Aorta (tissue), 5 donors: ENCODE results near the gene EVL. TPM values are rescaled to one million over a fixed set of nuclear protein-coding genes. Genes with fewer than 3 reads are reported as not detected.

Source experiments
- ATAC-seq: fragments of 200-7000 bp; cut with Tn5 transposase; one replicate; pipeline ENCODE4 v1.9.1; 2022; ENCODE audit warnings: moderate library complexity; ENCODE audit not compliant: low FRiP score
- DNase-seq, 2 donors: peaks; one replicate each; pipeline ENCODE4 v3.0.0-alpha.2; 2020
- H3K27ac ChIP-seq, 2 donors: one replicate each; pipeline ENCODE4 v1.5.1; 2013; ENCODE audit warnings: low read length in 2 of 2, mild to moderate bottlenecking in 2 of 2, moderate library complexity in 2 of 2, control low read depth in 1 of 2, inconsistent platforms in 1 of 2, low read depth in 1 of 2
- H3K27me3 ChIP-seq, 2 donors: one replicate each; pipeline ENCODE4 v1.6.1; 2013; ENCODE audit warnings: control low read depth in 1 of 2, low read length in 1 of 2, mild to moderate bottlenecking in 1 of 2, moderate library complexity in 1 of 2; ENCODE audit not compliant: insufficient read depth in 2 of 2, control insufficient read depth in 1 of 2
- H3K36me3 ChIP-seq, 2 donors: one replicate each; pipeline ENCODE4 v1.6.1; 2013; ENCODE audit warnings: control low read depth in 1 of 2, low read length in 1 of 2, mild to moderate bottlenecking in 1 of 2; ENCODE audit not compliant: insufficient read depth in 2 of 2, control insufficient read depth in 1 of 2
- H3K4me1 ChIP-seq, 2 donors: one replicate each; pipeline ENCODE4 v1.6.1; 2013; ENCODE audit warnings: low read length in 2 of 2, control low read depth in 1 of 2, mild to moderate bottlenecking in 1 of 2, moderate library complexity in 1 of 2; ENCODE audit not compliant: insufficient read depth in 2 of 2, control insufficient read depth in 1 of 2
- H3K4me3 ChIP-seq, 2 donors: one replicate each; pipeline ENCODE4 v1.5.1; 2013; ENCODE audit warnings: low read length in 2 of 2, control low read depth in 1 of 2, mild to moderate bottlenecking in 1 of 2
- H3K9me3 ChIP-seq: one replicate; pipeline ENCODE4 v1.6.1; 2013; ENCODE audit warnings: mild to moderate bottlenecking, low read length; ENCODE audit not compliant: control insufficient read depth
- WGBS, 2 donors: extraction: QIAGEN DNeasy Blood & Tissue Kit; methylation state at CpG; one replicate each; pipeline ENCODE4 v1.1.7; 2013; 5-methylcytosine and 5-hydroxymethylcytosine counted together
- intact Hi-C, 2 donors: fragments of 100-400 bp; cut with DNase I; formaldehyde crosslinking; loops; one replicate each; pipeline versions ENCODE4 v1.14.2 to v1.15.0; 2022
- polyA plus RNA-seq, 2 donors: library from polyadenylated mRNA; stranded (reverse); fragments of 200-250 nt; gene quantifications; one replicate each; pipeline ENCODE4 v1.2.3, GENCODE V29; 2013
- total RNA-seq, 2 donors: library from RNA; stranded (reverse); fragmentation: NEBNext Ultra II Directional; extraction: Animal tissue kit (Norgen Biotek cat#: 25700); gene quantifications; one replicate each; pipeline ENCODE4 v1.2.1, GENCODE V29; 2021
- donor health status: healthy with polysubstance abuse.
- donor health status: Bipolar disorder and iron deficiency.
- donor health status: DM: no; HTN: no; CAD: no.
- donor health status: DM: no; HTN: no; CAD: no.
- donor health status: DM: yes; HTN: yes; CAD: no.

The EVL gene
- total and polyA plus RNA-seq, 4 donors = 21.3 to 133 (median 55.7) TPM

GRCh38 chr14:100119251-100119650, 54.0 kb downstream of the EVL start:
- no peak overlapping the region for H3K4me3 ChIP-seq
- no peaks in the 10 kb centered on the region for H3K9me3 ChIP-seq
- intact Hi-C loops = no loop called here
- H3K27me3 ChIP-seq = no peaks in the 10 kb centered on the region
- ATAC-seq = no peak
- H3K4me1 ChIP-seq = no peaks in the 10 kb centered on the region
- no peak overlapping the region for H3K27ac ChIP-seq
- 94% methylated on average over 8 of the region's 8 CpGs for whole genome bisulfite sequencing, 2 donors
- DNase-seq = no peak
- H3K36me3 ChIP-seq = no peaks in the 10 kb centered on the region

GRCh38 chr14:100120522-100121269, 55.5 kb downstream of the EVL start:
- no peaks in the 10 kb centered on the region for H3K4me1 ChIP-seq
- no peaks in the 10 kb centered on the region for H3K27me3 ChIP-seq
- H3K27ac ChIP-seq = no peak overlapping the region
- H3K4me3 ChIP-seq = no peak overlapping the region
- ATAC-seq (no peak), DNase-seq (no peak)
- H3K9me3 ChIP-seq = no peaks in the 10 kb centered on the region
- intact Hi-C loops = no loop called here
- 96 to 98% methylated on average over 18 of the region's 18 CpGs for WGBS, 2 donors
- no peaks in the 10 kb centered on the region for H3K36me3 ChIP-seq

- intact Hi-C loops = no loop called here
- no peak for DNase-seq
- no peak overlapping the region for H3K27ac ChIP-seq
- H3K9me3 ChIP-seq = no peaks in the 10 kb centered on the region
- no peaks in the 10 kb centered on the region for H3K27me3 ChIP-seq
- H3K36me3 ChIP-seq = no peaks in the 10 kb centered on the region
- ATAC-seq = no peak
- no peaks in the 10 kb centered on the region for H3K4me1 ChIP-seq
- no peak overlapping the region for H3K4me3 ChIP-seq
- 92 to 94% methylated on average over 14 of the region's 14 CpGs for WGBS, 2 donors
Observed at GRCh38 chr14:100121643-100122480, 56.6 kb downstream of the EVL start.

- Histone ChIP-seq H3K27ac (no peak overlapping the region), H3K4me1 (no peaks in the 10 kb centered on the region), H3K4me3 (no peak overlapping the region), H3K9me3 (no peaks in the 10 kb centered on the region), H3K36me3 (no peaks in the 10 kb centered on the region), H3K27me3 (no peaks in the 10 kb centered on the region)
- intact Hi-C loops = no loop called here
- WGBS, 2 donors = 94 to 96% methylated on average over 8 of the region's 8 CpGs
- no peak for ATAC-seq
- DNase-seq = no peak
Observed at GRCh38 chr14:100122481-100123223, 57.4 kb downstream of the EVL start.

- Histone ChIP-seq H3K9me3 (no peaks in the 10 kb centered on the region), H3K4me3 (no peak overlapping the region), H3K36me3 (no peaks in the 10 kb centered on the region), H3K27me3 (no peaks in the 10 kb centered on the region), H3K27ac (no peak overlapping the region), H3K4me1 (no peaks in the 10 kb centered on the region)
- intact Hi-C loops = no loop called here
- WGBS, 2 donors = 97 to 99% methylated on average over 10 of the region's 10 CpGs
- ATAC-seq = no peak
- DNase-seq = no peak
Observed at GRCh38 chr14:100123618-100124017, 58.4 kb downstream of the EVL start.

GRCh38 chr14:100124551-100125088, 59.4 kb downstream of the EVL start:
- H3K9me3 ChIP-seq = no peaks in the 10 kb centered on the region
- intact Hi-C loops = no loop called here
- no peaks in the 10 kb centered on the region for H3K36me3 ChIP-seq
- ATAC-seq (no peak), DNase-seq (no peak)
- H3K4me1 ChIP-seq = no peaks in the 10 kb centered on the region
- no peak overlapping the region for H3K4me3 ChIP-seq
- H3K27ac ChIP-seq = no peak overlapping the region
- 91 to 92% methylated on average over 20 of the region's 20 CpGs for WGBS, 2 donors
- no peaks in the 10 kb centered on the region for H3K27me3 ChIP-seq

GRCh38 chr14:100126401-100126800, 61.2 kb downstream of the EVL start:
- ATAC-seq = no peak
- no peak overlapping the region for H3K4me3 ChIP-seq
- H3K4me1 ChIP-seq = no peaks in the 10 kb centered on the region
- no peaks in the 10 kb centered on the region for H3K9me3 ChIP-seq
- 93 to 94% methylated on average over 13 of the region's 13 CpGs for WGBS, 2 donors
- no peak for DNase-seq
- H3K36me3 ChIP-seq = no peaks in the 10 kb centered on the region
- no peaks in the 10 kb centered on the region for H3K27me3 ChIP-seq
- intact Hi-C loops = no loop called here
- H3K27ac ChIP-seq = no peak overlapping the region

GRCh38 chr14:100127853-100128455, 62.7 kb downstream of the EVL start:
- Histone ChIP-seq H3K9me3 (no peaks in the 10 kb centered on the region), H3K4me3 (no peak overlapping the region), H3K36me3 (no peaks in the 10 kb centered on the region), H3K27me3 (no peaks in the 10 kb centered on the region), H3K4me1 (no peaks in the 10 kb centered on the region), H3K27ac (no peak overlapping the region)
- 92 to 94% methylated on average over 12 of the region's 12 CpGs for WGBS, 2 donors
- ATAC-seq (no peak), DNase-seq (no peak)
- intact Hi-C loops = no loop called here
